Urinary bladder (tissue), 4 donors: Measurements from ENCODE around the gene CHAF1B. TPM values are rescaled to one million over a fixed set of nuclear protein-coding genes. Genes with fewer than 3 reads are reported as not detected.
"Not testable (repeated sequence)": the region's sequence is repeated elsewhere in the genome, so short reads cannot be mapped to it uniquely, and the experiment has no call there.

Experiments
- DNase-seq: peaks from one replicate; pipeline ENCODE4 v3.0.0-alpha.2; 2015; ENCODE audit errors: extremely low spot score
- H3K27ac ChIP-seq: one replicate; pipeline ENCODE4 v1.5.1; 2013; ENCODE audit warnings: low read depth, mild to moderate bottlenecking, moderate library complexity
- H3K36me3 ChIP-seq: one replicate; pipeline ENCODE4 v1.6.1; 2013; ENCODE audit warnings: mild to moderate bottlenecking, moderate library complexity; ENCODE audit not compliant: insufficient read depth
- H3K4me1 ChIP-seq: one replicate; pipeline ENCODE4 v1.6.1; 2013; ENCODE audit warnings: mild to moderate bottlenecking, moderate library complexity; ENCODE audit not compliant: insufficient read depth
- H3K4me3 ChIP-seq: one replicate; pipeline ENCODE4 v1.5.1; 2013; ENCODE audit warnings: low read depth, low read length
- WGBS: extraction: QIAGEN DNeasy Blood & Tissue Kit; methylation state at CpG from one replicate; pipeline ENCODE4 v1.1.7; 2013; 5-methylcytosine and 5-hydroxymethylcytosine counted together
- polyA plus RNA-seq: library from polyadenylated mRNA; stranded (reverse); fragments of 200-250 nt; gene quantifications from one replicate; pipeline ENCODE4 v1.2.3, GENCODE V29; 2013
- total RNA-seq: library from RNA; depleted of rRNA; stranded (reverse); fragments of >200 nt; gene quantifications from one replicate; pipeline ENCODE4 v1.2.3, GENCODE V29; 2014
- donor health status: healthy with polysubstance abuse.
- donor health status: healthy.

CHAF1B gene
- total and polyA plus RNA-seq, 2 donors: 1.3 to 2.5 TPM

DNA sequence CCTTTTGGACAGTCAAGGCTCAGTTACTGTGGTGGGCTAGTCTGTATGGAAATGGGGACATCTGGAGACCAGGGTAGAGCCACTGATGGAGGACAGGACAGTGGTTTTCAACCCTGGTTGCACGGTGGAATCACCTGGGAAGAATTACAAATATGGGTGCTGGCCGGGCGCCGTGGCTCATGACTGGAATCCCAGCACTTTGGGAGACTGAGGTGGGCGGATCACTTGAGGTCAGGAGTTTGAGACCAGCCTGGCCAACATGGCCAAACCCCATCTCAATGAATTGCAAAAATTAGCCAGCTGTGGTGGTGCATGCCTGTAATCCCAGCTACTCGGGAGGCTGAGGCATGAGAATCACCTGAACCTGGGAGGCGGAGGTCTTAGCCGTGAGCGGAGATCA is 14.5 kb downstream of the CHAF1B start:
- H3K4me3 ChIP-seq, DNase-seq, H3K4me1 ChIP-seq, H3K36me3 ChIP-seq, H3K27ac ChIP-seq: not testable (repeated sequence)
- 98% methylated on average over 9 of the region's 9 CpGs for WGBS

DNA sequence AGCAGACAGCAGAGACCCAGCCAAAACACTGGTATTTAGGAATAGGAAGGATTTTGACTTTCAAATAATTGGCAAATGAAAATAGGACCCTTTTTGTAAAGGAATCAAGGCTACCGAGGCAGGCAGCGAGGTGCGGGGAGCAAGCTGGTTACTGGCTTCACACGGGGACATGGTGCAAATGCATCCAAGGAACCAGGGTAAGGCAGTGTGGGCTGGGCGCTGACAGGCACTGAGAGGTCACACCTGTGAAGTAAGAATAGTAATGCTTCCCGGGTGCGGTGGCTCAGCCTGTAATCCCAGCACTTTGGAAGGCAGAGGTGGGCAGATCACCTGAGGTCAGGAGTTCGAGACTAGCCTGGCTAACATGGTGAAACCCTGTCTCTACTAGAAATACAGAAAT is 15.5 kb downstream of the CHAF1B start:
- DNase-seq: no peak
- WGBS: 89% methylated on average over 8 of the region's 8 CpGs
- no peak overlapping the region for H3K4me3 ChIP-seq
- H3K36me3 ChIP-seq: no peaks in the 10 kb centered on the region
- H3K27ac ChIP-seq: no peak overlapping the region
- no peaks in the 10 kb centered on the region for H3K4me1 ChIP-seq

DNA sequence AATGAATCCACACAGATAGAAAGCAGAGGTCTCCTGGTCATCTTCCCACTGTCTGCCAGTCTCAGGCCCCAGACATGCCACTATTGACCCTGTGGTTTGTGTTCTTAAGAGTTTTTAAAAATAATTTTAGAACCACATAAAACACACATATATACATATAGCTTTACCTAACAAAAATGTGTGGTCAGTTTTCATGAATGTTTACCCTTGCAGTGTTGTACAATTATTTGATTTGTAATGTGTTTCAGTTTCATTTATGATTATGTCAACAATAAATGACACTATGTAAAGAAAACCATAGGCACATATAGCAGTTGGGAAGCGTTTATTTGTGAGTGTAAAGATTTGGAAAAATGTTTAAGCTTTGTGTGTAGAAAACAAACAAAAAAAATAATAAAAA is 17.1 kb downstream of the CHAF1B start:
- WGBS: 84% methylated on average over 1 of the region's 1 CpG
- H3K27ac ChIP-seq: no peak overlapping the region
- DNase-seq: no peak
- H3K4me3 ChIP-seq: no peak overlapping the region
- no peaks in the 10 kb centered on the region for H3K4me1 ChIP-seq
- no peaks in the 10 kb centered on the region for H3K36me3 ChIP-seq

DNA sequence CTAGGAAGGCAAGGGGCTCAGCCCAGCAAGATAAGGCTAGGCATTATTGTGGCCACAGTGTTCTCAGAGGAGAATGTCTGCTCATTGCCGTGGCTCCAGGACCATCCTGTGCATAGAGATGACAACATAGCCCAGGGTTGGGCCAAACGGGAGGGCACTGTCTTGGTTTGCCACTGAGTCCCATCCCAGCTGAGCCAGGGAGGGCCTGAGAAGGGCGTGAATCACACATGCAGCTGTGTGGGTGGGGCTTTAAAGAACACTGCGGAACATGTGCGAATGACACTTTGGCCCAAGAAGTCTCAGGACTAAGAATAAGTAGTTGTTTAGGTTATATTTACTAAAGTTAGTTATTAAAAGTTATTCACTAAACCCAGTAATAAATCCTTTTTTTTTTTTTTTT is 18.5 kb downstream of the CHAF1B start:
- Histone ChIP-seq H3K27ac (no peak overlapping the region), H3K4me1 (no peaks in the 10 kb centered on the region), H3K36me3 (no peaks in the 10 kb centered on the region), H3K4me3 (no peak overlapping the region)
- 94% methylated on average over 5 of the region's 5 CpGs for WGBS
- DNase-seq: no peak

DNA sequence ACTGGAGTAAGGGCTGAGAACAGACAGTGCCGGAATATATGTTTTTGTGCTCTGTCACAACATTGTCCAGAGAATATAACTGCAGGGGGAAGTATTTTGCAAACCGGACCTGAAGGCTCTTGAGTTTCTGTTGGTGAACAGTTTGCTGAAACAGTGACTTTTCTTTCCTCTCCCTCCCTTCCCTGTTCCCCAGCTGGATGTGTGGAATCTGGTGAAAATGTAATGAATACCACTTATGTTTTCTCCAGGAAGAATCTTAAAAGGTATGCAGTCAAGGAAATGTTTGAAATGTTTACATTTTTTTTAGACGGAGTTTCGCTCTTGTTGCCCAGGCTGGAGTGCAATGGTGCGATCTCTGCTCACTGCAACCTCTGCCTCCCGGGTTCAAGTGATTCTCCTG is 23.4 kb downstream of the CHAF1B start:
- H3K4me1 ChIP-seq: no peaks in the 10 kb centered on the region
- H3K4me3 ChIP-seq: no peak overlapping the region
- DNase-seq: no peak
- 82% methylated on average over 6 of the region's 6 CpGs for WGBS
- H3K27ac ChIP-seq: no peak overlapping the region
- no peaks in the 10 kb centered on the region for H3K36me3 ChIP-seq

DNA sequence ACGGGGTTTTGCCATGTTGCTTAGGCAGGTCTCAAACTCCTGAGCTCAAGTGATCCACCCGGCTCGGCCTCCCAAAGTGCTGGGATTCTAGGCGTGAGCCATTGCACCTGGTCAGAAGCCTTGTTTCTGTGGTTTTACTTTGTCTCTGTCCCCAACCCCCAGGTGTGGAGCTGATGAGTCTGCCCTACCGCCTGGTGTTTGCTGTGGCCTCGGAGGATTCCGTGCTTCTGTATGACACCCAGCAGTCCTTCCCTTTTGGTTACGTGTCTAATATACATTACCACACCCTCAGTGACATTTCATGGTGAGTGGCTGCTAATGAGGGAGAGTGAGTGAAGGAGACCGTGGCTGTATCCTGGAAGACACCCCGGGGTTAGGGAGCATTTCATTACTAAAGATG is 26.1 kb downstream of the CHAF1B start:
- H3K4me1 ChIP-seq: no peaks in the 10 kb centered on the region
- no peak overlapping the region for H3K4me3 ChIP-seq
- H3K36me3 ChIP-seq: no peaks in the 10 kb centered on the region
- 97% methylated on average over 10 of the region's 10 CpGs for WGBS
- H3K27ac ChIP-seq: no peak overlapping the region
- no peak for DNase-seq

DNA sequence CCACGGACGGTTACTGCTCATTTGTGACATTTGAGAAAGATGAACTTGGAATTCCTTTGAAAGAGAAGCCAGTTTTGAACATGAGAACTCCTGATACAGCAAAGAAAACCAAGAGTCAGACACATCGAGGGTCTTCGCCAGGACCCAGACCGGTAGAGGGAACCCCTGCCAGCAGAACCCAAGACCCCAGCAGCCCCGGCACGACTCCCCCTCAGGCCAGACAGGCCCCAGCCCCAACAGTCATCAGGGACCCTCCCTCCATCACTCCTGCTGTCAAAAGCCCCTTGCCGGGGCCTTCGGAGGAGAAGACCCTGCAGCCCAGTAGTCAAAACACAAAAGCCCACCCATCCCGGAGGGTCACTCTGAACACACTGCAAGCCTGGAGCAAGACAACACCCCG is 27.7 kb downstream of the CHAF1B start:
- Histone ChIP-seq H3K36me3 (no peaks in the 10 kb centered on the region), H3K27ac (no peak overlapping the region), H3K4me3 (no peak overlapping the region), H3K4me1 (no peaks in the 10 kb centered on the region)
- no peak for DNase-seq
- 95% methylated on average over 11 of the region's 11 CpGs for WGBS

DNA sequence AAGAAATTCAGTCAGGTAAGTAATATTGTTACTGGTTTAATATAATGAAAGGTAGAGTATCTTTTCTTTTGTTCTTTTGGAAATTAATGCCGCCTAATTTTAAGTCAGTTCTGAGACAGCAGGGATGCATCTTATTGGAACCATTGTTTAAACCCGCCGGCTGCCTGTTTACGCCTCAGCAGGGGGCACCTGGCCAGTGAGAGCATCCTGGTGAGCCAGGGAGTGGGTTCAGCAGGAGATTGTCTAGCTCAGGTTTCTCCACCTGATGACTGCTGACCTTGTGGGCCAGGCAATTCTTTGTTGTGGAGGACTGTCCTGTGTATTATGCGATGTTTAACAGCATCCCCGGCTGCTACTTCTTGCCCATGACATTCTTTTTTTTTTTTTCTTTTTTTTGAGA is 30.2 kb downstream of the CHAF1B start:
- H3K27ac ChIP-seq: no peak overlapping the region
- H3K4me1 ChIP-seq: no peaks in the 10 kb centered on the region
- no peaks in the 10 kb centered on the region for H3K36me3 ChIP-seq
- H3K4me3 ChIP-seq: no peak overlapping the region
- no peak for DNase-seq
- 90% methylated on average over 6 of the region's 6 CpGs for WGBS

DNA sequence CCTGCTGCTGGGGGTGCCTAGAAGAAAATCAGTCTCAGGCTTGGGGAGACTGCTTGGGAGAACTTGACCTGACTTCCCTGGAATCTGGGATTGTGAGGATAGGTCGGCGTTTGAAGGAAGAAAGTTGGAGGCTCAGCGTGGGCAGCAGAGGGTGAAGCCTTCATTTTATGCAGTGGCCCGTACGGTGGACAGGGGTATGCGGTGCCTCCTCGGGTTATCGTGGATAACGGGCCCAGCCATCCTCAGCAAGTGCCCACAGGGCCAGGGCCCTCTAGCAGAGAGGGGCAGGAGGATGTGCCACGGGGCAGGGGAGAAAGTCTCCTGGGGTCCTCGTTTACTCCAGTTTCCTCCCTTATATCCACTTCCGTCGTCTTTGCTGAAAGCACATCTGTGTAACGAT is 34.0 kb downstream of the CHAF1B start:
- no peaks in the 10 kb centered on the region for H3K4me1 ChIP-seq
- DNase-seq: no peak
- no peaks in the 10 kb centered on the region for H3K36me3 ChIP-seq
- no peak overlapping the region for H3K27ac ChIP-seq
- H3K4me3 ChIP-seq: no peak overlapping the region
- WGBS: 79% methylated on average over 14 of the region's 14 CpGs

DNA sequence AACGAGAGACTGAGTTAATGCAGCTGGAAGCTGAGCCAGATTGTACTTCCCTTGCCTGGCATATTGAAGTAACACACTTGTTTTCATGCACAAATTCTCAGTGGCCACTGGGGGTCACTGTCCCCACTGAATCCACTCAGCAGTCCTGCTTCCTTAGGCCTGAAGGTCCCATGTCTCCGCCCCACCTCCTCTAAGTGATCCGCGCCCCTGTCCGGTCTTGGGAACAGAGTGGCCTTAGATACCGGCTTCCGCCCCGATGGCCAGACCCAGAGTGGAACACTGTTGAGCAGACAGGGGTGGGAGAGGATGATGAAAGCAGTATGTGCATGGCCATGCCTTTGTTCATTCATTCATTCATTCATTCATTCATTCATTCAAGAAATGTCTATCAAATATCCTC is 34.8 kb downstream of the CHAF1B start:
- H3K4me3 ChIP-seq: no peak overlapping the region
- H3K4me1 ChIP-seq: no peaks in the 10 kb centered on the region
- H3K36me3 ChIP-seq: no peaks in the 10 kb centered on the region
- no peak overlapping the region for H3K27ac ChIP-seq
- WGBS: 10% methylated on average over 8 of the region's 8 CpGs
- DNase-seq: peak; percentile 47

DNA sequence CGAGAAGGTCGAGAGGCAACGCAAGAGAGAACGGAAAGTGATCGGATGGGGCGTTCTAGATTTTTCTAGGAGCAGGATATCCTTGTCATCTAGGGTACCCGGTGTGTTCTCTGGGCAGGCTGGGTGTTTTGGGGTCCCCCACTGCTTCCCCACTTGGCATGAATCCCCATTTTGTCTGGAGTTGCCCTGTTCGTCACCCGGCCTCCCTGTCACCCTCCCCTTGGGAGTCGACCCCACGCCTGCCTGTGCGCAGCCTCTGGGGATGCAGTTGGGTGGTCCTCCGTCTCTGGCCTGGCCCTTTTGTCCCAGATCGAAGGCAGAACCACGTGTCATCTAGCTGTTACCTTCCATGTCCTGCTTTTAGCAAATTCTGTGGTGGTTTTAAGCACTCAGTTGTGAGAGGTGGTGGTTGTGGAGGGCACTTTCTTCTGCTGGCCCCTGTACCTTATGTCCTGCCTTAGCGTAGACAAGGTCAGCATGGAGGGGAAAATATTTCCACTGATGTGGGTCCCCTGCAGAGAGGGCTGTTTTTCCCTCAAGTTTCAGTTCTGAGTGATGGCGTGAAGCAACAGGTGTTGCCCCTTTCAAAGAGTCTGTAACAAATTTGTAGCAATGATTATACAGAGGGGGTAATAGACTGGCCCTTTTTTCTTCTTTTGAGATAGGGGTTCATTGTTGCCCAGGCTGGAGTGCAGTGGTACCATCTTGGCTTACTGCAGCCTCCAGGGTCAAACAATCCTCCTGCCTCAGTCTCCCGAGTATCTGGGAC is 35.6 kb downstream of the CHAF1B start:
- H3K36me3 ChIP-seq: no peaks in the 10 kb centered on the region
- H3K4me1 ChIP-seq: no peaks in the 10 kb centered on the region
- no peak overlapping the region for H3K27ac ChIP-seq
- 94% methylated on average over 18 of the region's 18 CpGs for WGBS
- DNase-seq: no peak
- H3K4me3 ChIP-seq: no peak overlapping the region

DNA sequence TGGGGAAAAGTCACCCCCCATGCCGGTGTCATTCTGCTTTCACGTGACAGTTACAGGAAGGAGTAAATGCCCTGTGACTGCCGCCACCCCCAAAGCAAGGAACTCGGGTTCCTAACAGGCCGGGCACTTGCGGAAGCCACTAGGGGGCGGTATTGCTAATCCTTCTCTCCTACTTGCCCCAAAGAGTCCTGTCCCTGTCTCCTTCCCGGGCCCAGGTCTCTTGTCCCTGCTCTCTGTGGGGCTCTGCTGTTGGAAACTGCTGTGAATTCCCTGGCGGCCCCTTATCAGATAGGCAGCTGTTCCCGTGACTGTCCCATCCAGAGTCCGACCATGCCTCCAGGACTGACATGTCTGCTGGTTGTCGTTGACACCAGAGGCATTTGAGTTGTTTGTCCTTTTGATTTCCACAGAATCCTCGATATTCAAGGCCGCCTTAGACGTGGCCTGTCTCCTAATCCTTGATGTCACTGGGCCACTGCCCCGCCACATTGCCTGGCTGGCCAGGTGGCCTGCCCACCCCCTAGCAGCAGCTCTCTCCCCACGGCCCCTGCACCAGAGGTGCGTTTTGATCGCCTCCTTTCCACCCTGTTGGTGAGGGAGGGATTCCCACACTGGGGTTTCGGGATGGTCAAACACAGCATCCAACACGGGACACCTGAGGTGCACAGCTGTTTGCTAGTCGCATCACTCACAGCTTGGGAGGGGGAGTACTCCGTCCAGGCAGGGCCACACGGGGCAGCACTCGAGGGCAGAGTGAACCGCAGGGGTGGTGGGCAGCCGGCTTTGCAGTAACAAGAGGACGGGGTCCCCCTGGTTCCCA is 37.3 kb downstream of the CHAF1B start:
- Histone ChIP-seq H3K27ac (no peak overlapping the region), H3K4me3 (no peak overlapping the region), H3K36me3 (no peaks in the 10 kb centered on the region), H3K4me1 (no peaks in the 10 kb centered on the region)
- DNase-seq: no peak
- 57% methylated on average over 28 of the region's 28 CpGs for WGBS

DNA sequence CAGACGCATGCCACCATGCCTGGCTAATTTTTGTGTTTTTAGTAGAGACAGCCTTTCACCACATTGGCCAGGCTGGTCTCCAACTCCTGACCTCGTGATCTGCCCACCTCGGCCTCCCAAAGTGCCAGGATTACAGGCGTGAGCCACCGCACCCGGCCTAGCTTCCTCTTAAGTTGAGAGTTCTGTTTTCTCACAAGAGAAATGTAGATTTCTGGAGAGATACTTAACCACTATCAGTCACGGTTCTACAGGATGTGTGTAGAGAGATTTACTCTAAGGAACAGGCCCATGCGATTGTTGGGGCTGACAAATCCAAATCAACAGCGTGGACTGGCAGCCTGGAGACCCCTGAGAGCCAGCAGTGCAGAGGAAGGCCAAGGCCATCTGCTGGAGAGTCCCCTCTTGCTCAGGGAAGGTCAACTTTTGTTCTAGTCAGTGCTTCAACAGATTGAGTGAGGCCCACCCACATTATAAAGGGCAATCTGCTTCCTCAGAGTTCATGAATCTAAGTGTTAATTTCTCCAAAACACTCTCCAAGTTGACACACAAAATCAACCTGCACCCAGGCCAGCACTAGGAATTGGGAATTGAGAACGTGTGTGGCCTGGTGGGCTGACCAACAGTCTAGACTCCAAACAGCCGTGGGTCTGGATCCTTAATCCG is 38.7 kb downstream of the CHAF1B start:
- Histone ChIP-seq H3K4me3 (no peak overlapping the region), H3K27ac (no peak overlapping the region), H3K4me1 (no peaks in the 10 kb centered on the region), H3K36me3 (no peaks in the 10 kb centered on the region)
- WGBS: 89% methylated on average over 12 of the region's 12 CpGs
- no peak for DNase-seq

DNA sequence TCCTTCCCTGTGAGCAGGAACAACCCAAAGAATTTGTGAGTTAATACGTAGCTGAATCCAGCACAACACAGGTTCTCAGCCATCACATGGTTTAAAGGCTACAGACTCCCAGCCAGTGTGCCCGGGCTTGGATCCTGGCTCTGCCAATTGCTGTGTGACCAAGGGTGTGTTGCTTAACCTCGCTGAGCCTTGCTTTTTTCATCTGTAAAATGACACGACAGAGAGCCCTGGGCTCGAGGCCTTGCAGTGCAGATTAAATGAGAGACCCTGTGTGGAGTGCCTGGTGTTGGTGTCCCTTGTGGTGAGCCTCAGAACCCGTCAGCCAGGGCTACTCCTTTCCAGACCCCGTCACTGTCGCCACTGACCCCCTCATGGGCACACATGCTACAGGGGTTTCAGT is 39.4 kb downstream of the CHAF1B start:
- no peaks in the 10 kb centered on the region for H3K36me3 ChIP-seq
- H3K4me1 ChIP-seq: no peaks in the 10 kb centered on the region
- no peak for DNase-seq
- WGBS: 95% methylated on average over 8 of the region's 8 CpGs
- no peak overlapping the region for H3K27ac ChIP-seq
- H3K4me3 ChIP-seq: no peak overlapping the region
